T-cell (primary cell): ENCODE data around the gene CCER1. TPM values are rescaled to one million over a fixed set of nuclear protein-coding genes. Genes with fewer than 3 reads are reported as not detected.

Experiments
- ATAC-seq, 4 experiments: fragments of 200-7000 bp in 3 of 4; fragments of 150-1000 bp in 1 of 4; cut with Tn5 transposase; replicated peaks in 1 of 4; 1 replicate in 3 of 4; 2 replicates in 1 of 4; pipeline ENCODE4 v1.10.0; 2021; ENCODE audit warnings: moderate library complexity in 3 of 4, mild to moderate bottlenecking in 2 of 4, moderate number of reproducible peaks in 1 of 4
- CTCF ChIA-PET, 2 donors: fragments of 300-600 bp; sonication (Branson Sonifier 250); formaldehyde crosslinking; loops; one replicate each; lab custom pipeline; 2022; ENCODE audit warnings: antibody characterized with exemption in 2 of 2; lab: Charles Lee
- POLR2A ChIA-PET, 2 donors: fragments of 300-600 bp; sonication (Branson Sonifier 250); formaldehyde crosslinking; loops; one replicate each; lab custom pipeline; 2022; ENCODE audit warnings: antibody characterized with exemption in 2 of 2; lab: Charles Lee
- DNase-seq, 35 experiments: peaks; one replicate each; pipeline versions ENCODE4 v3.0.0 to v3.0.0-alpha.2; 2013 to 2023
- H3K27ac ChIP-seq: one replicate; pipeline ENCODE4 v1.5.1; 2013; ENCODE audit warnings: low read length
- H3K27me3 ChIP-seq, 2 experiments: replicated peaks in 1 of 2; 1 replicate in 1 of 2; 2 replicates in 1 of 2; pipeline versions ENCODE4 v1.6.1 to v1.7.0; 2013; ENCODE audit warnings: low read length in 1 of 2, mixed read lengths in 1 of 2; ENCODE audit not compliant: control insufficient read depth in 2 of 2, insufficient read depth in 2 of 2; ENCODE audit errors: extremely low read depth in 1 of 2
- H3K36me3 ChIP-seq, 2 donors: 1 replicate in 1 of 2; 2 replicates in 1 of 2; pipeline versions ENCODE4 v1.6.1 to v1.7.0; 2013; ENCODE audit warnings: low read length in 1 of 2; ENCODE audit not compliant: control insufficient read depth in 2 of 2, insufficient read depth in 1 of 2; ENCODE audit errors: extremely low read depth in 1 of 2
- H3K4me1 ChIP-seq, 2 experiments: 1 replicate in 1 of 2; 2 replicates in 1 of 2; pipeline versions ENCODE4 v1.6.1 to v1.7.0; 2013; ENCODE audit warnings: low read length in 2 of 2, mixed read lengths in 1 of 2; ENCODE audit not compliant: insufficient read depth in 2 of 2, control insufficient read depth in 1 of 2; ENCODE audit errors: extremely low read depth in 1 of 2
- H3K4me3 ChIP-seq, 2 donors: 1 replicate in 1 of 2; 2 replicates in 1 of 2; pipeline versions ENCODE4 v1.5.1 to v1.7.0; 2013; ENCODE audit warnings: mild to moderate bottlenecking in 2 of 2, low read length in 1 of 2, moderate library complexity in 1 of 2; ENCODE audit not compliant: control insufficient read depth in 1 of 2; ENCODE audit errors: extremely low read depth in 1 of 2
- H3K9me3 ChIP-seq: 2 replicates; pipeline ENCODE4 v1.7.0; 2013
- H3K27ac Mint-ChIP-seq, 2 donors: one replicate each; pipeline ENCODE4 v1.8.0; 2020 to 2021; ENCODE audit warnings: mild to moderate bottlenecking in 2 of 2, mixed read lengths in 2 of 2
- H3K27me3 Mint-ChIP-seq, 2 donors: one replicate each; pipeline ENCODE4 v1.8.0; 2021 to 2022; ENCODE audit warnings: mixed read lengths in 2 of 2
- H3K36me3 Mint-ChIP-seq: one replicate; pipeline ENCODE4 v1.8.0; 2021; ENCODE audit warnings: mixed read lengths
- H3K4me1 Mint-ChIP-seq, 3 donors: one replicate each; pipeline ENCODE4 v1.8.0; 2020 to 2022; ENCODE audit warnings: mixed read lengths in 3 of 3, mild to moderate bottlenecking in 1 of 3
- H3K4me3 Mint-ChIP-seq, 3 donors: one replicate each; pipeline ENCODE4 v1.8.0; 2020 to 2022; ENCODE audit warnings: mild to moderate bottlenecking in 3 of 3, mixed read lengths in 3 of 3, moderate library complexity in 3 of 3
- H3K9me3 Mint-ChIP-seq, 3 donors: one replicate each; pipeline ENCODE4 v1.8.0; 2020 to 2022; ENCODE audit warnings: mixed read lengths in 3 of 3
- WGBS: methylation state at CpG from one replicate; pipeline ENCODE4 v1.1.5; 2013; ENCODE audit warnings: missing lambda C conversion rate; ENCODE audit not compliant: insufficient coverage; 5-methylcytosine and 5-hydroxymethylcytosine counted together
- total RNA-seq, 35 experiments: library from RNA in 6 of 35; stranded (reverse) in 6 of 35; fragments of 120-200 nt in 1 of 35; gene quantifications; one replicate each; pipeline versions ENCODE4 v1.2.1 to v1.2.4 and lab custom pipeline; 2013 to 2026

Gene CCER1, protein sequence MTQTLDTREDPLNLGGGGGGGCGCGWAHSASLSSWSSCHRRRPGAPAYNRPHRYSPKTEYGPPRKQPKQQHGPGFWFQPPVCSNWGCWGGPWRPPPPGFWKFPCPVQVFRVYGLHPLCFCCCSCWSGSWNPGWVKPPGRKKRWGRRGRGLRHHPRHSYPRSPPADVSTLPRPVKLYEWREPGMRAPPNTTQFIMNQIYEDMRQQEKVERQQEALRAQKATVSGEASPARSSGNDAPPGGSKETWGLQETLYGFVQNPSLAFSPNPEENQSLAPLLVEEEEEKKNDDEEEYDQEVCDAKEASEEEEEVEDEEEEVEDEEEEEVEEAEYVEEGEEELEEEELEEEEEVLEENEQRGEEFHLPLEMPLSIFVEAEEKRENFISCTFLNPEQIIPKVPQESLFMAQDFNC
- total RNA-seq (not detected), total RNA-seq (lab: John Stamatoyannopoulos, UW) (0 to 0.05 (median 0) reads per million in 29 experiments)
- not detected for total RNA-seq (2013)

DNA sequence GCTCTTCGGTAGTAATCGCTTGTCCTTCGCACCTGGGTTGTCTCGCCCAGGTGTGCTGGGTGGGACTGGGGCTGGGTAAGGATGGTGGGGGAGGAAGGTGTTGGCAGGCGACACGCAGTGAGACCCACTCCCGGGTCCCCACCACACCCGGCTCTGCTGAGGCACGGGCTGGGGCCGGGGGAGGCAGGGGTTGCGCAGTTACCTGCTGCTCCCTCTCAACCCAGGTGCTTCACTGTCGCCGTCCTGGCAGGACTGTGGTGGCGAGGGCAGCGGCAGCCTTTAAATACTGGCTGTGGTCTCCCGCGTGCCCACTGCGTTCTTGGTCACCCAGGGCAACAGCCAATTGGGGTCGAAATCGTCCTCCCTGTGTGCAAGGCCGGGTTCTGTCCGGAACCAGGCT lies at the start of gene CCER1:
CCER1 (minus strand) TSS at position 256 of the 400 bp plus-strand sequence. CDS start 434 bp downstream, outside the sequence.
- H3K4me3 ChIP-seq, result no peak within 1 kb of the TSS
- Mint-ChIP-seq H3K27me3 (peaks cover 0 to 5% of the 10 kb centered on the region in 2 donors), H3K27ac (no peak within 1 kb of the TSS), H3K4me1 (no peaks in the 10 kb centered on the region), H3K4me3 (no peak within 1 kb of the TSS), H3K36me3 (no peaks in the 10 kb centered on the region), H3K9me3 (no peaks in the 10 kb centered on the region)
- H3K4me1 ChIP-seq, result no peaks in the 10 kb centered on the region
- DNase-seq (no peak), ATAC-seq (no peak)
- ChIA-PET CTCF (no interaction called here), POLR2A (no interaction called here)
- H3K27me3 ChIP-seq, result peaks cover 0 to 3% of the 10 kb centered on the region in 2 experiments
- H3K36me3 ChIP-seq, result no peaks in the 10 kb centered on the region
- no peak within 1 kb of the TSS for H3K27ac ChIP-seq
- H3K9me3 ChIP-seq, result no peaks in the 10 kb centered on the region
- 95% methylated on average over 20 of the region's 22 CpGs for WGBS

DNA sequence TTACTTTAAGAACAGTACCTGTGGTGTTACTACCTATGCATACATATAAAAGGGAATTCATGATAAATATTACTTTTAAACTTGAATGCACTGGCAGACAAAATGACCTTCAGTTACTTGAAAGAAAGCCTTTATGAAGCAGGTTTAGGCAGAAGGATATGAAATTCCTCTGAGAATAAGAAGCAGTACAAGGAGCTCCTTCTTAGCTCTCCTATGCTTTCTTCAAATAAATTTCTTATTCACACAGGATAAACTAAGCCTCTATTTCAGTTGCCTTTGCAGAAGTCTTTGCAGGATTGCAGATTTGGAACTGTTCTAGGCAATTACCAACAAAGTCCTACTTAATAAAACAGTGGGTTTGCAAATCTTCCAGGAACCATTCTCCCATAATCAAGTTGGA lies 48.8 kb upstream of the CCER1 start:
- Histone ChIP-seq H3K9me3 (no peaks in the 10 kb centered on the region), H3K4me1 (no peaks in the 10 kb centered on the region), H3K27ac (no peak overlapping the region), H3K27me3 (no peaks in the 10 kb centered on the region), H3K36me3 (no peaks in the 10 kb centered on the region), H3K4me3 (no peak overlapping the region)
- H3K4me1 Mint-ChIP-seq, result peaks cover 0 to 11% (median 4%) of the 10 kb centered on the region in 3 donors
- no peaks in the 10 kb centered on the region for H3K9me3 Mint-ChIP-seq
- no peak for DNase-seq
- H3K36me3 Mint-ChIP-seq, result no peaks in the 10 kb centered on the region
- no peak overlapping the region for H3K27ac Mint-ChIP-seq
- ChIA-PET CTCF (no interaction called here), POLR2A (interaction anchor here in 1 of 2 donors (0.6 kb wide), 1 partner anchor 1607 kb away, joined by 3 read pairs; no protein-coding TSS in a partner anchor)
- H3K4me3 Mint-ChIP-seq, result no peak overlapping the region
- H3K27me3 Mint-ChIP-seq, result peaks cover 0 to 3% of the 10 kb centered on the region in 2 donors
- ATAC-seq, result no peak

DNA sequence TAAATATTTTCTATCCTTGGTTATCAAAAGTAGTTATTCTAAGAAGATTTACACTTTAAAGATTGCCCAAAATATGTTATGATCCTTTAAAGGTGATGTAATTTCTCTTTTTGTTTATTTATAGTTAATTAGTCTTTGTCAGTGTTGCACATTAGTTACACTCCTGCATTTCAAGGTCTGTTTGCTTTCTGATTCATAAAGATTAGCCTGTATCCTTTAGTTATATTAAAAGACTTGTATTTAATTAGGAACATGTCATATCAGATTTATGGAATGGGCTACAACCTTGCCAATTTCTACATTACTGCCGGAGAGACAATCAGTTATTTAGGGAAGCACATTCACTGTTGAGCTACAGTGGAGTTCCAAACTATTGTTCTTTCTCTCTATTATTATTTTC lies 46.3 kb upstream of the CCER1 start:
- Histone ChIP-seq H3K9me3 (no peaks in the 10 kb centered on the region), H3K27ac (no peak overlapping the region), H3K4me3 (no peak overlapping the region), H3K27me3 (no peaks in the 10 kb centered on the region), H3K36me3 (no peaks in the 10 kb centered on the region), H3K4me1 (no peaks in the 10 kb centered on the region)
- no peaks in the 10 kb centered on the region for H3K4me1 Mint-ChIP-seq
- H3K4me3 Mint-ChIP-seq, result no peak overlapping the region
- no peaks in the 10 kb centered on the region for H3K9me3 Mint-ChIP-seq
- H3K27ac Mint-ChIP-seq, result no peak overlapping the region
- H3K36me3 Mint-ChIP-seq, result no peaks in the 10 kb centered on the region
- DNase-seq (no peak), ATAC-seq (no peak)
- POLR2A ChIA-PET, result no interaction called here
- peaks cover 0 to 3% of the 10 kb centered on the region in 2 donors for H3K27me3 Mint-ChIP-seq
- WGBS, result 100% methylated on average over 1 of the region's 1 CpG
- CTCF ChIA-PET, result no interaction called here

DNA sequence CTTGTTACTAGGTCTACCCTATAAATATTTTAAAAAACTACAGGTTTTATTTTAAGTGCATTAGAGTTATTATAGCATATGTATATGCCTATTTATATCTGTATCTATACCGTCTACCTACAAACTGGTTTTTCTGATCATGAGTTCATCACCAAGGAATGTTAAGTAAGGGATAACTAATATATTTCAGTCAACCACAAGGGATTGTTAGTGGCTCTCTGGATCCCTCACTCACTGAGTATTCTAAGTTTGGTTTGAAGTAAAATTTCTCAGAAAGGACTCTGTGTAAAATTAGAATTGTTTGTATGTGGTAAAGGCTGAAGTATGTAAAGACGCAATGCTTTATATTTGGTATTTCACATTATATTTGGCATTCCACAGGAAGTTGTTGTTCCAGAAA lies 45.0 kb upstream of the CCER1 start:
- POLR2A ChIA-PET, result no interaction called here
- H3K36me3 ChIP-seq, result no peaks in the 10 kb centered on the region
- WGBS, result no CpG with 5 or more reads among the region's 2 CpGs
- no peaks in the 10 kb centered on the region for H3K4me1 ChIP-seq
- no peaks in the 10 kb centered on the region for H3K9me3 Mint-ChIP-seq
- H3K27ac ChIP-seq, result no peak overlapping the region
- no peaks in the 10 kb centered on the region for H3K4me1 Mint-ChIP-seq
- H3K27ac Mint-ChIP-seq, result no peak overlapping the region
- H3K4me3 ChIP-seq, result no peak overlapping the region
- CTCF ChIA-PET, result no interaction called here
- H3K27me3 ChIP-seq, result no peaks in the 10 kb centered on the region
- peaks cover 0 to 3% of the 10 kb centered on the region in 2 donors for H3K27me3 Mint-ChIP-seq
- ATAC-seq, result no peak
- no peaks in the 10 kb centered on the region for H3K36me3 Mint-ChIP-seq
- H3K4me3 Mint-ChIP-seq, result no peak overlapping the region
- no peaks in the 10 kb centered on the region for H3K9me3 ChIP-seq
- no peak for DNase-seq

DNA sequence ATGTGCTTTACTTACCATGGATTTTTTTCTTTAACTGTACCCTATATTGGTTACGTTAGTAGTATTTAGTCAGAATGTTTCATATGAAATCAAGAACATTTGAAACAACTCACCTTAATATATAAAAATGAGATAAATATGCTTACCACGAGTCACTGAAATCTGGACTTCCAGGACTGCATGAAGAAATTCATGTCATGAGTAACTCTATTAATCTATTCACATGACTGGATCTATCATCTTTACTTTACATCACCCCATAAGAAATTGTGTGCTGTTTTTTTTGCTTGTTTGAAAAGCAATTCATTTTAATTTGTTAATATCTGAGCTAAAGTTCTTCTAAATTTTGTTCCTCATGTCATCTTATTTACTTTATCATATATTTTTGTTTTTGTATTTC lies 44.6 kb upstream of the CCER1 start:
- H3K36me3 Mint-ChIP-seq, result no peaks in the 10 kb centered on the region
- Histone ChIP-seq H3K27ac (no peak overlapping the region), H3K4me1 (no peaks in the 10 kb centered on the region), H3K9me3 (no peaks in the 10 kb centered on the region), H3K27me3 (no peaks in the 10 kb centered on the region), H3K4me3 (no peak overlapping the region), H3K36me3 (no peaks in the 10 kb centered on the region)
- H3K4me1 Mint-ChIP-seq, result no peaks in the 10 kb centered on the region
- H3K27me3 Mint-ChIP-seq, result peaks cover 0 to 3% of the 10 kb centered on the region in 2 donors
- ATAC-seq (no peak), DNase-seq (no peak)
- no peak overlapping the region for H3K27ac Mint-ChIP-seq
- H3K9me3 Mint-ChIP-seq, result no peaks in the 10 kb centered on the region
- ChIA-PET POLR2A (no interaction called here), CTCF (no interaction called here)
- no peak overlapping the region for H3K4me3 Mint-ChIP-seq
- no CpG with 5 or more reads among the region's 2 CpGs for WGBS

DNA sequence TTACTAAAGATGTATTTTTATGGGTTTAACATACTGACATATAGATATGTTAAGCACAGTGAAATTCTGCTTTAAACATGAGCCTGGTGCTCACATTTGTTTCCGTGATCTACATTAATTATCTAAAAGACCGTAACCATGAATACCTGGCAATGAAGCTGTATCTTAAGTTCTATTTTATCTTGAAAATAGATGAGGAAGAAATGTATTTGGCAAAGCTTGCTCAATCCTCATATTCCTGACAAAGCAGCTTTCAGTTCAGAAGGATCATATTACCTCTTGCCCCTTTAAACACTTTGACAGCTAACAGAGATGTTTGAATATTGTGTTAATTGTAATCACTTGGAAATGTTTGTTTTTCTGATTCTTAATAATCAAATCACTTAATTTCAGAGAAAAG lies 40.0 kb upstream of the CCER1 start:
- no peak for ATAC-seq
- no peaks in the 10 kb centered on the region for H3K27me3 ChIP-seq
- H3K4me3 Mint-ChIP-seq, result no peak overlapping the region
- H3K36me3 Mint-ChIP-seq, result no peaks in the 10 kb centered on the region
- H3K36me3 ChIP-seq, result no peaks in the 10 kb centered on the region
- H3K27me3 Mint-ChIP-seq, result peaks cover 0 to 3% of the 10 kb centered on the region in 2 donors
- ChIA-PET POLR2A (no interaction called here), CTCF (no interaction called here)
- H3K27ac ChIP-seq, result no peak overlapping the region
- no peaks in the 10 kb centered on the region for H3K4me1 ChIP-seq
- H3K9me3 ChIP-seq, result no peaks in the 10 kb centered on the region
- no peak for DNase-seq
- no peaks in the 10 kb centered on the region for H3K9me3 Mint-ChIP-seq
- no peaks in the 10 kb centered on the region for H3K4me1 Mint-ChIP-seq
- no peak overlapping the region for H3K27ac Mint-ChIP-seq
- WGBS, result no CpG with 5 or more reads among the region's 2 CpGs
- H3K4me3 ChIP-seq, result no peak overlapping the region
